HepG2 (cell line): ENCODE results near the gene PPP1R9B. TPM values are rescaled to one million over a fixed set of nuclear protein-coding genes. Genes with fewer than 3 reads are reported as not detected.

Source experiments
- ARHGAP35 ChIP-seq: sonication (generic); formaldehyde crosslinking; IDR thresholded peaks from 2 replicates; pipeline ENCODE4 v1.9.0; 2022; ENCODE audit warnings: mild to moderate bottlenecking, inconsistent platforms, moderate library complexity, missing genetic modification reagents, borderline replicate concordance
- CBX2 ChIP-seq, 2 experiments: fragments of 200-600 bp in 1 of 2; sonication (generic); formaldehyde crosslinking in 1 of 2; IDR thresholded peaks; 2 replicates each; pipeline versions ENCODE4 v1.7.0 to v1.8.1; 2018 to 2022; ENCODE audit warnings: low read depth in 2 of 2, low read length in 1 of 2, mild to moderate bottlenecking in 1 of 2, missing genetic modification reagents in 1 of 2
- HDAC6 ChIP-seq: fragments of 200-600 bp; sonication (generic); IDR thresholded peaks from 2 replicates; pipeline ENCODE4 v1.7.0; 2017; ENCODE audit warnings: mild to moderate bottlenecking, antibody characterized with exemption, low read length, low read depth
- PCBP1 ChIP-seq: fragments of 200-400 bp; formaldehyde crosslinking; IDR thresholded peaks from 2 replicates; pipeline ENCODE4 v1.6.1; 2017; ENCODE audit warnings: mild to moderate bottlenecking, low read depth, low read length, borderline replicate concordance
- POLR2A ChIP-seq, 2 experiments: IDR thresholded peaks; 2 replicates each; pipeline ENCODE4 v1.6.1; 2011; ENCODE audit warnings: low read depth in 2 of 2, low read length in 2 of 2, mild to moderate bottlenecking in 1 of 2, moderate library complexity in 1 of 2; ENCODE audit not compliant: insufficient read depth in 1 of 2
- POLR2AphosphoS2 ChIP-seq: IDR thresholded peaks from 2 replicates; pipeline ENCODE4 v1.6.1; 2011; ENCODE audit warnings: low read depth, low read length, improper control_type of control experiment
- SUZ12 ChIP-seq: fragments of 150-350 bp; IDR thresholded peaks from 2 replicates; pipeline ENCODE4 v1.6.1; 2014; ENCODE audit warnings: low read depth, low read length
- TEAD2 ChIP-seq: sonication (generic); formaldehyde crosslinking; IDR thresholded peaks from 2 replicates; pipeline ENCODE4 v1.9.0; 2021; ENCODE audit warnings: missing genetic modification reagents
- ZFP41 ChIP-seq: sonication (generic); formaldehyde crosslinking; IDR thresholded peaks from 2 replicates; pipeline ENCODE4 v1.4.0; 2020; ENCODE audit warnings: mild to moderate bottlenecking, missing genetic modification reagents, borderline replicate concordance
- ZNF431 ChIP-seq: sonication (generic); formaldehyde crosslinking; IDR thresholded peaks from 2 replicates; pipeline ENCODE4 v1.9.0; 2022; ENCODE audit warnings: missing genetic modification reagents, low read depth, mild to moderate bottlenecking, borderline replicate concordance
- ZNF605 ChIP-seq: sonication (generic); formaldehyde crosslinking; IDR thresholded peaks from 2 replicates; pipeline ENCODE4 v1.8.0; 2022; ENCODE audit warnings: mild to moderate bottlenecking, missing genetic modification reagents
- ZNF607 ChIP-seq: sonication (generic); formaldehyde crosslinking; IDR thresholded peaks from 2 replicates; pipeline ENCODE4 v1.5.1; 2020; ENCODE audit warnings: missing genetic modification reagents, mild to moderate bottlenecking, borderline replicate concordance
- ZNF7 ChIP-seq: IDR thresholded peaks from 2 replicates; pipeline ENCODE4 v1.6.1; 2016; ENCODE audit warnings: missing biosample characterization, missing genetic modification reagents
- polyA plus RNA-seq, 8 experiments: library from polyadenylated mRNA; depleted of rRNA in 3 of 8; stranded (reverse) in 7 of 8; unstranded in 1 of 8; fragments of >200 nt; fragmentation: Illumina TruSeq in 4 of 8; extraction: Trizol in 4 of 8; gene quantifications; 2 replicates each; pipeline versions ENCODE4 v1.2.1 to v1.2.3, GENCODE V29; 2011 to 2016; ENCODE audit warnings: low read depth in 4 of 8, missing spikeins in 1 of 8, mixed read lengths in 1 of 8; ENCODE audit not compliant: insufficient read depth in 1 of 8
- total RNA-seq, 5 experiments: library from RNA; depleted of rRNA; stranded (reverse); fragments of >200 nt; fragmentation: Illumina TruSeq; extraction: Trizol; gene quantifications; 2 replicates each; pipeline ENCODE4 v1.2.3, GENCODE V29; 2016; ENCODE audit warnings: low read depth in 1 of 5
- TF ChIP-seq, protein P1 (sequence below), 2 experiments: sonication (generic) in 1 of 2; formaldehyde crosslinking in 1 of 2; IDR thresholded peaks; 2 replicates each; pipeline versions ENCODE4 v1.6.1 to v1.9.0; 2014 to 2022; ENCODE audit warnings: antibody characterized with exemption in 1 of 2, borderline replicate concordance in 1 of 2, inconsistent platforms in 1 of 2, low read depth in 1 of 2, missing genetic modification reagents in 1 of 2
- TF ChIP-seq, protein P2 (sequence below), 2 experiments: IDR thresholded peaks; 2 replicates each; pipeline ENCODE4 v1.6.1; 2011 to 2012; ENCODE audit warnings: low read length in 2 of 2, borderline replicate concordance in 1 of 2, low read depth in 1 of 2, mild to moderate bottlenecking in 1 of 2, moderate library complexity in 1 of 2
- TF ChIP-seq, protein P3 (sequence below): sonication (generic); formaldehyde crosslinking; IDR thresholded peaks from 2 replicates; pipeline ENCODE4 v1.4.0; 2020; ENCODE audit warnings: missing genetic modification reagents

The PPP1R9B gene
- total and polyA plus RNA-seq, 2 of the 13 experiments (the other 11 are each of a cell fraction or from before 2014, with no cell fraction given) = 9.4 to 15.8 TPM

DNA sequence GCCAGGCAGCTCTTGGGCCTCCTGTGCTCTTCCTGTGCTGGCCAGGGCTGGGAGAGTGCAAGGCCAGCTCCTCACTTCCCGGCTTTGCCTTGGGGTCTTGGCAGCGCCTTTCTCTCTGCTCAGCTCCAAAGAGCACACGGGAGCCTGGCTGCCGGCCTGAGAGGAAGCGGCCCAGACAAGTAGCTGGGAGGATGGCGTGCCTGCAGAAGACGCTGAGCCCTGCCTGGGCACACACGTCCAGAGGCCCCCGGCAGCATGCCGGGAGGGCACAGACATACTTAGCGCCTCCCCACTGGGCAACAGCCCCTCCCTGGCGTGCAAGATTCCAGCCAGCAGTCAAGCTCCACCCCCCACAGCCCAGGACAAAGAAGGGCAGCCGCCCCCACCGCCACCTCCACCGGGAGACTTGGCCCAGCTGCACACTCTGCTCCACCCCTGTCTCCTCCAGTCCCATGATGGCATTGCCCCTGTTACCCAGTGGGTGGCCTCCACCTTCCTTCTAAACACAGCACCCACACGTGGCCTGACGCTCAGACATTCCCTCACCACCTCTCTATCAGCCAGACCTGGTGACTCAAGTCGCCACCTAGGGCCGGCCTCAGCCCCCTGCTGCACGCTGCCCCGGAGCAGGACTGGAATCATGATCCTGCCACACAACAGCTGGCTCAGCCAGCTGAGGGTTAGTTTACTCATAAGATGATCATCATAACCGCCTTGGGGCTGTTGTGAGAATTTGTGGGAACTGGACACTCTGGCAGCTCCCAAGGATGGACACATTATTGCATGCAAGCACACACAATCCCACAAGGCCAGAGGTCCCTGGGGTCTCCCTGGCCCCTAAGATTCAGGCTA is 27.7 kb upstream of the PPP1R9B start (continued):
- no peak; the same call in 1 of the 2 replicates for TF ChIP-seq ARHGAP35 (CRISPR knock-in tag)
- TF ChIP-seq HDAC6 = no peak
- TF ChIP-seq ZNF607 (CRISPR knock-in tag) = no peak
- TF ChIP-seq PCBP1 = no peak
- TF ChIP-seq CBX2 (IDR thresholded peaks at IDR 0.05; ENCODE audit: low read depth, low read length) = no peak
- no peak for TF ChIP-seq CBX2 (CRISPR knock-in tag; IDR thresholded peaks at IDR 0.05; ENCODE audit: low read depth)
- TF ChIP-seq POLR2A (IDR thresholded peaks at IDR 0.05; ENCODE audit: insufficient read depth in 1 of 2, low read depth in 2 of 2, low read length in 2 of 2) = peak in 1 of 2 experiments; percentile 44; a peak in 3 of 4 replicates
- no peak for TF ChIP-seq ZNF7
- TF ChIP-seq, protein P1, sequence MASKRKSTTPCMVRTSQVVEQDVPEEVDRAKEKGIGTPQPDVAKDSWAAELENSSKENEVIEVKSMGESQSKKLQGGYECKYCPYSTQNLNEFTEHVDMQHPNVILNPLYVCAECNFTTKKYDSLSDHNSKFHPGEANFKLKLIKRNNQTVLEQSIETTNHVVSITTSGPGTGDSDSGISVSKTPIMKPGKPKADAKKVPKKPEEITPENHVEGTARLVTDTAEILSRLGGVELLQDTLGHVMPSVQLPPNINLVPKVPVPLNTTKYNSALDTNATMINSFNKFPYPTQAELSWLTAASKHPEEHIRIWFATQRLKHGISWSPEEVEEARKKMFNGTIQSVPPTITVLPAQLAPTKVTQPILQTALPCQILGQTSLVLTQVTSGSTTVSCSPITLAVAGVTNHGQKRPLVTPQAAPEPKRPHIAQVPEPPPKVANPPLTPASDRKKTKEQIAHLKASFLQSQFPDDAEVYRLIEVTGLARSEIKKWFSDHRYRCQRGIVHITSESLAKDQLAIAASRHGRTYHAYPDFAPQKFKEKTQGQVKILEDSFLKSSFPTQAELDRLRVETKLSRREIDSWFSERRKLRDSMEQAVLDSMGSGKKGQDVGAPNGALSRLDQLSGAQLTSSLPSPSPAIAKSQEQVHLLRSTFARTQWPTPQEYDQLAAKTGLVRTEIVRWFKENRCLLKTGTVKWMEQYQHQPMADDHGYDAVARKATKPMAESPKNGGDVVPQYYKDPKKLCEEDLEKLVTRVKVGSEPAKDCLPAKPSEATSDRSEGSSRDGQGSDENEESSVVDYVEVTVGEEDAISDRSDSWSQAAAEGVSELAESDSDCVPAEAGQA (IDR thresholded peaks at IDR 0.05; ENCODE audit: low read depth) = no peak
- TF ChIP-seq, protein P1 (CRISPR knock-in tag; IDR thresholded peaks at IDR 0.05; ENCODE audit: borderline replicate concordance) = no peak
- TF ChIP-seq ZFP41 (CRISPR knock-in tag) = no peak
- TF ChIP-seq ZNF431 (CRISPR knock-in tag) = peak; percentile 82
- TF ChIP-seq, protein P2, sequence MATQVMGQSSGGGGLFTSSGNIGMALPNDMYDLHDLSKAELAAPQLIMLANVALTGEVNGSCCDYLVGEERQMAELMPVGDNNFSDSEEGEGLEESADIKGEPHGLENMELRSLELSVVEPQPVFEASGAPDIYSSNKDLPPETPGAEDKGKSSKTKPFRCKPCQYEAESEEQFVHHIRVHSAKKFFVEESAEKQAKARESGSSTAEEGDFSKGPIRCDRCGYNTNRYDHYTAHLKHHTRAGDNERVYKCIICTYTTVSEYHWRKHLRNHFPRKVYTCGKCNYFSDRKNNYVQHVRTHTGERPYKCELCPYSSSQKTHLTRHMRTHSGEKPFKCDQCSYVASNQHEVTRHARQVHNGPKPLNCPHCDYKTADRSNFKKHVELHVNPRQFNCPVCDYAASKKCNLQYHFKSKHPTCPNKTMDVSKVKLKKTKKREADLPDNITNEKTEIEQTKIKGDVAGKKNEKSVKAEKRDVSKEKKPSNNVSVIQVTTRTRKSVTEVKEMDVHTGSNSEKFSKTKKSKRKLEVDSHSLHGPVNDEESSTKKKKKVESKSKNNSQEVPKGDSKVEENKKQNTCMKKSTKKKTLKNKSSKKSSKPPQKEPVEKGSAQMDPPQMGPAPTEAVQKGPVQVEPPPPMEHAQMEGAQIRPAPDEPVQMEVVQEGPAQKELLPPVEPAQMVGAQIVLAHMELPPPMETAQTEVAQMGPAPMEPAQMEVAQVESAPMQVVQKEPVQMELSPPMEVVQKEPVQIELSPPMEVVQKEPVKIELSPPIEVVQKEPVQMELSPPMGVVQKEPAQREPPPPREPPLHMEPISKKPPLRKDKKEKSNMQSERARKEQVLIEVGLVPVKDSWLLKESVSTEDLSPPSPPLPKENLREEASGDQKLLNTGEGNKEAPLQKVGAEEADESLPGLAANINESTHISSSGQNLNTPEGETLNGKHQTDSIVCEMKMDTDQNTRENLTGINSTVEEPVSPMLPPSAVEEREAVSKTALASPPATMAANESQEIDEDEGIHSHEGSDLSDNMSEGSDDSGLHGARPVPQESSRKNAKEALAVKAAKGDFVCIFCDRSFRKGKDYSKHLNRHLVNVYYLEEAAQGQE (IDR thresholded peaks at IDR 0.05; ENCODE audit: borderline replicate concordance in 1 of 2, low read depth in 1 of 2, low read length in 2 of 2) = no peak
- TF ChIP-seq POLR2AphosphoS2 = no peak
- 0 out of 2 replicates have a peak, but pooled peaks have one; percentile 15 for TF ChIP-seq SUZ12
- TF ChIP-seq, protein P3, sequence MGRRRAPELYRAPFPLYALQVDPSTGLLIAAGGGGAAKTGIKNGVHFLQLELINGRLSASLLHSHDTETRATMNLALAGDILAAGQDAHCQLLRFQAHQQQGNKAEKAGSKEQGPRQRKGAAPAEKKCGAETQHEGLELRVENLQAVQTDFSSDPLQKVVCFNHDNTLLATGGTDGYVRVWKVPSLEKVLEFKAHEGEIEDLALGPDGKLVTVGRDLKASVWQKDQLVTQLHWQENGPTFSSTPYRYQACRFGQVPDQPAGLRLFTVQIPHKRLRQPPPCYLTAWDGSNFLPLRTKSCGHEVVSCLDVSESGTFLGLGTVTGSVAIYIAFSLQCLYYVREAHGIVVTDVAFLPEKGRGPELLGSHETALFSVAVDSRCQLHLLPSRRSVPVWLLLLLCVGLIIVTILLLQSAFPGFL (CRISPR knock-in tag) = no peak
- peak; percentile 79; the same call in 1 of the 2 replicates for TF ChIP-seq ZNF605 (CRISPR knock-in tag)
- TF ChIP-seq TEAD2 (CRISPR knock-in tag) = no peak
